ENCODE results near the gene ZNF548.

The ZNF548 gene

GRCh38 chr19:57389730-57390598 lies at the start of gene ZNF548:
ZNF548 (plus strand) TSS chr19:57389854; CDS start chr19:57390100, 246 bp downstream.
- H3K27me3 ChIP-seq (ENCODE audit: control insufficient read depth in 5 of 5, insufficient read depth in 4 of 5, low read length in 5 of 5), result peaks cover 0 to 3% (median 0%) of the 10 kb centered on the region in 5 donors
- no peaks in the 10 kb centered on the region for H3K9me3 ChIP-seq (ENCODE audit: control insufficient read depth in 5 of 5, low read length in 5 of 5)
- peak within 1 kb of the TSS; percentile 82 to 95 (median 92) for H3K4me3 ChIP-seq (ENCODE audit: low read depth in 1 of 5, low read length in 5 of 5)
- H3K9ac ChIP-seq (ENCODE audit: low read length in 5 of 5), result peak within 1 kb of the TSS; percentile 32 to 99 (median 95)
- H3K27ac ChIP-seq (ENCODE audit: low read depth, low read length), result peak within 1 kb of the TSS; percentile 92
- peaks cover 0 to 17% (median 8%) of the 10 kb centered on the region in 5 donors for H3K36me3 ChIP-seq (ENCODE audit: control insufficient read depth in 5 of 5, insufficient read depth in 5 of 5, low read length in 5 of 5)
- H3K4me1 ChIP-seq (ENCODE audit: control insufficient read depth in 5 of 5, insufficient read depth in 5 of 5, low read length in 5 of 5), result peaks cover 6 to 22% (median 19%) of the 10 kb centered on the region in 5 donors

GRCh38 chr19:57342582-57342981 lies 47.1 kb upstream of the ZNF548 start:
- Histone ChIP-seq H3K4me3 (ENCODE audit: low read depth in 1 of 5, low read length in 5 of 5) (no peak overlapping the region), H3K27ac (ENCODE audit: low read depth, low read length) (no peak overlapping the region), H3K27me3 (ENCODE audit: control insufficient read depth in 5 of 5, insufficient read depth in 4 of 5, low read length in 5 of 5) (no peaks in the 10 kb centered on the region), H3K9ac (ENCODE audit: low read length in 5 of 5) (no peak overlapping the region), H3K9me3 (ENCODE audit: control insufficient read depth in 5 of 5, low read length in 5 of 5) (no peaks in the 10 kb centered on the region), H3K36me3 (ENCODE audit: control insufficient read depth in 5 of 5, insufficient read depth in 5 of 5, low read length in 5 of 5) (no peaks in the 10 kb centered on the region), H3K4me1 (ENCODE audit: control insufficient read depth in 5 of 5, insufficient read depth in 5 of 5, low read length in 5 of 5) (no peaks in the 10 kb centered on the region)

GRCh38 chr19:57348136-57348535 lies 41.5 kb upstream of the ZNF548 start:
- H3K9ac ChIP-seq (ENCODE audit: low read length in 5 of 5), result no peak overlapping the region
- no peak overlapping the region for H3K27ac ChIP-seq (ENCODE audit: low read depth, low read length)
- H3K9me3 ChIP-seq (ENCODE audit: control insufficient read depth in 5 of 5, low read length in 5 of 5), result peaks cover 0 to 5% (median 0%) of the 10 kb centered on the region in 5 donors
- no peak overlapping the region for H3K4me3 ChIP-seq (ENCODE audit: low read depth in 1 of 5, low read length in 5 of 5)
- no peaks in the 10 kb centered on the region for H3K27me3 ChIP-seq (ENCODE audit: control insufficient read depth in 5 of 5, insufficient read depth in 4 of 5, low read length in 5 of 5)
- peaks cover 3 to 26% (median 23%) of the 10 kb centered on the region in 5 donors for H3K4me1 ChIP-seq (ENCODE audit: control insufficient read depth in 5 of 5, insufficient read depth in 5 of 5, low read length in 5 of 5)
- peaks cover 0 to 3% (median 0%) of the 10 kb centered on the region in 5 donors for H3K36me3 ChIP-seq (ENCODE audit: control insufficient read depth in 5 of 5, insufficient read depth in 5 of 5, low read length in 5 of 5)

GRCh38 chr19:57350877-57351805 lies 38.5 kb upstream of the ZNF548 start, which contains the start of gene ZNF304:
ZNF304 (plus strand) TSS chr19:57351271; CDS start chr19:57351665, 394 bp downstream.
- Histone ChIP-seq H3K9ac (ENCODE audit: low read length in 5 of 5) (peak within 1 kb of the TSS; percentile 86 to 99 (median 95)), H3K36me3 (ENCODE audit: control insufficient read depth in 5 of 5, insufficient read depth in 5 of 5, low read length in 5 of 5) (peaks cover 3 to 33% (median 27%) of the 10 kb centered on the region in 5 donors), H3K27me3 (ENCODE audit: control insufficient read depth in 5 of 5, insufficient read depth in 4 of 5, low read length in 5 of 5) (no peaks in the 10 kb centered on the region), H3K4me1 (ENCODE audit: control insufficient read depth in 5 of 5, insufficient read depth in 5 of 5, low read length in 5 of 5) (peaks cover 3 to 29% (median 27%) of the 10 kb centered on the region in 5 donors), H3K27ac (ENCODE audit: low read depth, low read length) (peak within 1 kb of the TSS; percentile 62), H3K4me3 (ENCODE audit: low read depth in 1 of 5, low read length in 5 of 5) (peak within 1 kb of the TSS; percentile 87 to 100 (median 97)), H3K9me3 (ENCODE audit: control insufficient read depth in 5 of 5, low read length in 5 of 5) (peaks cover 2 to 27% (median 19%) of the 10 kb centered on the region in 5 donors)

- peak overlapping the region; percentile 87 to 100 (median 97) for H3K4me3 ChIP-seq (ENCODE audit: low read depth in 1 of 5, low read length in 5 of 5)
- H3K27me3 ChIP-seq (ENCODE audit: control insufficient read depth in 5 of 5, insufficient read depth in 4 of 5, low read length in 5 of 5), result no peaks in the 10 kb centered on the region
- H3K9ac ChIP-seq (ENCODE audit: low read length in 5 of 5), result peak overlapping the region; percentile 16 to 99 (median 95)
- peaks cover 2 to 35% (median 25%) of the 10 kb centered on the region in 5 donors for H3K9me3 ChIP-seq (ENCODE audit: control insufficient read depth in 5 of 5, low read length in 5 of 5)
- peak overlapping the region; percentile 62 for H3K27ac ChIP-seq (ENCODE audit: low read depth, low read length)
- peaks cover 3 to 29% (median 27%) of the 10 kb centered on the region in 5 donors for H3K4me1 ChIP-seq (ENCODE audit: control insufficient read depth in 5 of 5, insufficient read depth in 5 of 5, low read length in 5 of 5)
- peaks cover 11 to 40% (median 35%) of the 10 kb centered on the region in 5 donors for H3K36me3 ChIP-seq (ENCODE audit: control insufficient read depth in 5 of 5, insufficient read depth in 5 of 5, low read length in 5 of 5)
Measured at GRCh38 chr19:57351867-57352266, 37.8 kb upstream of the ZNF548 start.

GRCh38 chr19:57355916-57356315 lies 33.7 kb upstream of the ZNF548 start:
- H3K9me3 ChIP-seq (ENCODE audit: control insufficient read depth in 5 of 5, low read length in 5 of 5), result peaks cover 5 to 57% (median 38%) of the 10 kb centered on the region in 5 donors
- peaks cover 23 to 64% (median 55%) of the 10 kb centered on the region in 5 donors for H3K36me3 ChIP-seq (ENCODE audit: control insufficient read depth in 5 of 5, insufficient read depth in 5 of 5, low read length in 5 of 5)
- peak overlapping the region in 3 of 5 donors; percentile 30 to 32 (median 32) for H3K4me3 ChIP-seq (ENCODE audit: low read depth in 1 of 5, low read length in 5 of 5)
- H3K27ac ChIP-seq (ENCODE audit: low read depth, low read length), result no peak overlapping the region
- peaks cover 0 to 5% (median 0%) of the 10 kb centered on the region in 5 donors for H3K27me3 ChIP-seq (ENCODE audit: control insufficient read depth in 5 of 5, insufficient read depth in 4 of 5, low read length in 5 of 5)
- no peak overlapping the region for H3K9ac ChIP-seq (ENCODE audit: low read length in 5 of 5)
- peaks cover 11 to 23% (median 21%) of the 10 kb centered on the region in 5 donors for H3K4me1 ChIP-seq (ENCODE audit: control insufficient read depth in 5 of 5, insufficient read depth in 5 of 5, low read length in 5 of 5)

- Histone ChIP-seq H3K9me3 (ENCODE audit: control insufficient read depth in 5 of 5, low read length in 5 of 5) (peaks cover 5 to 60% (median 38%) of the 10 kb centered on the region in 5 donors), H3K36me3 (ENCODE audit: control insufficient read depth in 5 of 5, insufficient read depth in 5 of 5, low read length in 5 of 5) (peaks cover 23 to 64% (median 55%) of the 10 kb centered on the region in 5 donors), H3K4me1 (ENCODE audit: control insufficient read depth in 5 of 5, insufficient read depth in 5 of 5, low read length in 5 of 5) (peaks cover 8 to 15% (median 9%) of the 10 kb centered on the region in 5 donors), H3K9ac (ENCODE audit: low read length in 5 of 5) (peak overlapping the region in 1 of 5 donors; percentile 69), H3K4me3 (ENCODE audit: low read depth in 1 of 5, low read length in 5 of 5) (peak overlapping the region in 3 of 5 donors; percentile 8 to 36 (median 9)), H3K27me3 (ENCODE audit: control insufficient read depth in 5 of 5, insufficient read depth in 4 of 5, low read length in 5 of 5) (peaks cover 0 to 5% (median 0%) of the 10 kb centered on the region in 5 donors), H3K27ac (ENCODE audit: low read depth, low read length) (no peak overlapping the region)
Measured at GRCh38 chr19:57357406-57357805, 32.2 kb upstream of the ZNF548 start.

GRCh38 chr19:57359300-57359699 lies 30.4 kb upstream of the ZNF548 start:
- H3K4me3 ChIP-seq (ENCODE audit: low read depth in 1 of 5, low read length in 5 of 5), result no peak overlapping the region
- H3K4me1 ChIP-seq (ENCODE audit: control insufficient read depth in 5 of 5, insufficient read depth in 5 of 5, low read length in 5 of 5), result peaks cover 8 to 17% (median 13%) of the 10 kb centered on the region in 5 donors
- peaks cover 5 to 48% (median 36%) of the 10 kb centered on the region in 5 donors for H3K9me3 ChIP-seq (ENCODE audit: control insufficient read depth in 5 of 5, low read length in 5 of 5)
- H3K27ac ChIP-seq (ENCODE audit: low read depth, low read length), result no peak overlapping the region
- no peak overlapping the region for H3K9ac ChIP-seq (ENCODE audit: low read length in 5 of 5)
- H3K27me3 ChIP-seq (ENCODE audit: control insufficient read depth in 5 of 5, insufficient read depth in 4 of 5, low read length in 5 of 5), result peaks cover 0 to 5% (median 0%) of the 10 kb centered on the region in 5 donors
- H3K36me3 ChIP-seq (ENCODE audit: control insufficient read depth in 5 of 5, insufficient read depth in 5 of 5, low read length in 5 of 5), result peaks cover 23 to 49% (median 42%) of the 10 kb centered on the region in 5 donors

GRCh38 chr19:57362419-57362818 lies 27.2 kb upstream of the ZNF548 start:
- peak overlapping the region in 4 of 5 donors; percentile 13 to 80 (median 41) for H3K9ac ChIP-seq (ENCODE audit: low read length in 5 of 5)
- peaks cover 3 to 21% (median 10%) of the 10 kb centered on the region in 5 donors for H3K9me3 ChIP-seq (ENCODE audit: control insufficient read depth in 5 of 5, low read length in 5 of 5)

More at GRCh38 chr19:57362419-57362818, 27.2 kb upstream of the ZNF548 start:
- Histone ChIP-seq H3K27ac (ENCODE audit: low read depth, low read length) (peak overlapping the region; percentile 57), H3K27me3 (ENCODE audit: control insufficient read depth in 5 of 5, insufficient read depth in 4 of 5, low read length in 5 of 5) (peaks cover 0 to 2% (median 0%) of the 10 kb centered on the region in 5 donors), H3K36me3 (ENCODE audit: control insufficient read depth in 5 of 5, insufficient read depth in 5 of 5, low read length in 5 of 5) (peaks cover 7 to 18% (median 11%) of the 10 kb centered on the region in 5 donors), H3K4me1 (ENCODE audit: control insufficient read depth in 5 of 5, insufficient read depth in 5 of 5, low read length in 5 of 5) (peaks cover 4 to 17% (median 16%) of the 10 kb centered on the region in 5 donors), H3K4me3 (ENCODE audit: low read depth in 1 of 5, low read length in 5 of 5) (peak overlapping the region; percentile 70 to 92 (median 82))

Measured in subcutaneous abdominal adipose tissue (tissue), 5 donors.